ENCODE data around the gene PLCL2.

DNA sequence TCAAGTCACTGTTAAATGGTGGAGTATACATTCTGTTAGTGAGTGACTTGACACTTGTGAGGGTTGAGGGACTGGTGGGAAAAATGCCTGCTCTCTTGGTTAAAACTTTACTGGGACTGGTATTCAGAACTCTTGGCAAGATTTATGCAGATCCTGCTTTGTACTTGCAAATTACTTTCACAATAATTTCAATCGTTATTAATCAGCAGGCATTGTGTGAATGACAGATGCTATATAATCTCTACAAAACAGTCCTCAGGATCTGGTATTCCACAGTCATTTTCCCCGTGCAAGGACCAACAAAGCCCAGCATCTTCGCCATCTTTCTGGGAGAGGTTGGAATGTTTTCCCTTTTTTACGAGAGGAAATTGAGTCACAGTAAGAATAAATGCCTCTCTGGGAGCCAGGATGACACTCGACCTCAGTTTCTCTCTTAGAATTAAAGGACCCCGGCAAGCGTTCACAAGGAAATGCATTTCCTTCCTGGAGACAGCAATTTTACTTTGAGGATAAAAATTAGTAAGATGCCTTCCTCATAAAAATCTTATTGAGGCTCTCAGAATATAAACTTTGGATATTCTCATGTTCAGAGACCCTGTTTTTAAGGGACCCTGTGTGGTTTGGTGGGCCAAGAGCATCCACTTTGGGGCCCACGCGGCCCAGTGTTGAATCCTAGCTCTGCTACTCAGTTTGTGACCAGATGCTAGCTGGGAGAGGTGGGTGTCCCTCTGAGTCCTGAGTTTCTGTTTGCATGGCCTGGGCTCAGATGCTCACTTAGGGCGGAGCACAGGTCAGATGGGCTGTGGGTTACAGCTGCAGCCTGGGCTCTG is 45.3 kb upstream of the PLCL2 start:
- TF ChIP-seq, protein P1, sequence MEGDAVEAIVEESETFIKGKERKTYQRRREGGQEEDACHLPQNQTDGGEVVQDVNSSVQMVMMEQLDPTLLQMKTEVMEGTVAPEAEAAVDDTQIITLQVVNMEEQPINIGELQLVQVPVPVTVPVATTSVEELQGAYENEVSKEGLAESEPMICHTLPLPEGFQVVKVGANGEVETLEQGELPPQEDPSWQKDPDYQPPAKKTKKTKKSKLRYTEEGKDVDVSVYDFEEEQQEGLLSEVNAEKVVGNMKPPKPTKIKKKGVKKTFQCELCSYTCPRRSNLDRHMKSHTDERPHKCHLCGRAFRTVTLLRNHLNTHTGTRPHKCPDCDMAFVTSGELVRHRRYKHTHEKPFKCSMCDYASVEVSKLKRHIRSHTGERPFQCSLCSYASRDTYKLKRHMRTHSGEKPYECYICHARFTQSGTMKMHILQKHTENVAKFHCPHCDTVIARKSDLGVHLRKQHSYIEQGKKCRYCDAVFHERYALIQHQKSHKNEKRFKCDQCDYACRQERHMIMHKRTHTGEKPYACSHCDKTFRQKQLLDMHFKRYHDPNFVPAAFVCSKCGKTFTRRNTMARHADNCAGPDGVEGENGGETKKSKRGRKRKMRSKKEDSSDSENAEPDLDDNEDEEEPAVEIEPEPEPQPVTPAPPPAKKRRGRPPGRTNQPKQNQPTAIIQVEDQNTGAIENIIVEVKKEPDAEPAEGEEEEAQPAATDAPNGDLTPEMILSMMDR (IDR thresholded peaks at IDR 0.05): no peak
- no peak for TF ChIP-seq POLR2A (IDR thresholded peaks at IDR 0.05)
- no peak for TF ChIP-seq POLR2AphosphoS5 (IDR thresholded peaks at IDR 0.05; ENCODE audit: insufficient read depth in 1 of 2, low read depth in 1 of 2)

Measured in vagina (tissue), 2 donors.